22Rv1 (cell line): ENCODE results near the gene TPSAB1.

ENCODE experiments used
- ZFX ChIP-seq: fragments of 450-650 bp; IDR thresholded peaks from 2 replicates; pipeline ENCODE4 v1.6.1; 2017; ENCODE audit warnings: antibody characterized with exemption, borderline replicate concordance
- TF ChIP-seq, protein P1 (sequence below): fragments of 450-650 bp; IDR thresholded peaks from 2 replicates; pipeline ENCODE4 v1.5.1; 2017; ENCODE audit warnings: mild to moderate bottlenecking

DNA sequence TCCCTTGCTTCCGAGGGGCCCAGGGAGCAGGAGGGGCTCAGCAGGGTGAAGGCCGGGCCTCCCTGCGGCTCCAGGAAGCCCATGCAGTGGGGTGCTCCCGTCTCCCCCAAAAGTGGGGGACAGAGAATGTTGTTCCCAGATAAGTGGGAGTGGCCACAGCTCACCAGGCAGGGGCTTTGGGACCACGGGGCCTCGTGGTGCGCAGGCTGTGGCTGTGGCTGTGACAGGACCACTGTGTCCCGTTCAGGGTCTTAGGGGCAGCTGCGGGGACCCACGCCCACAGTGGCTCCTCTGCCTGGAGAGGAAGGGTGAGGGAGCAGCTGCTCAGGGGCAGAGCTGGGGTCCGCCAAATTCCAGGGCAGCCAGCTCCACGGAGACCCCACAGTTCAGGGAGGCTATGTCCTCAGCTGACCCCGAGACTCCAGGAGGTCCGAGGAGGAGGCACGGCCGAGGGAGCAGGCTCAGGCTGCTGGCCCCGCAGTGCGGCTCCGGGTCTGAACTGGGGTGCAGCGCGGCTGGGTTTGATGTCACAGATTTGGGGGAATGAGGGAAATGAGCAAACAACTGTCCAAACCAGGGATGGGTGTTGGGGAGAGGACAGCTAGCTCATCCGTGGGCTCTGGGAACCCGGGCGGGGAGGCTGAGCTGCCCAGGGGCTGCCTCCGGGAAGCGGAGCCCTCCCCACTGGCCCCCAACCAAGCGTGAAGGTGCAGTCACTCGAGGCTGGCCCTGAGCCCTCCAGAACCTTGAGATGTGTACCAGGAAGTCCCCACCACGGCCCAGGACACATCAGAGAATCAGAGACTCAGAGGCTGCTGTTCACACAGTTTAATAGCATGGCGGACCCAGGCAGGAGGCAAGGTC lies 38.8 kb downstream of the TPSAB1 start:
- TF ChIP-seq, protein P1, sequence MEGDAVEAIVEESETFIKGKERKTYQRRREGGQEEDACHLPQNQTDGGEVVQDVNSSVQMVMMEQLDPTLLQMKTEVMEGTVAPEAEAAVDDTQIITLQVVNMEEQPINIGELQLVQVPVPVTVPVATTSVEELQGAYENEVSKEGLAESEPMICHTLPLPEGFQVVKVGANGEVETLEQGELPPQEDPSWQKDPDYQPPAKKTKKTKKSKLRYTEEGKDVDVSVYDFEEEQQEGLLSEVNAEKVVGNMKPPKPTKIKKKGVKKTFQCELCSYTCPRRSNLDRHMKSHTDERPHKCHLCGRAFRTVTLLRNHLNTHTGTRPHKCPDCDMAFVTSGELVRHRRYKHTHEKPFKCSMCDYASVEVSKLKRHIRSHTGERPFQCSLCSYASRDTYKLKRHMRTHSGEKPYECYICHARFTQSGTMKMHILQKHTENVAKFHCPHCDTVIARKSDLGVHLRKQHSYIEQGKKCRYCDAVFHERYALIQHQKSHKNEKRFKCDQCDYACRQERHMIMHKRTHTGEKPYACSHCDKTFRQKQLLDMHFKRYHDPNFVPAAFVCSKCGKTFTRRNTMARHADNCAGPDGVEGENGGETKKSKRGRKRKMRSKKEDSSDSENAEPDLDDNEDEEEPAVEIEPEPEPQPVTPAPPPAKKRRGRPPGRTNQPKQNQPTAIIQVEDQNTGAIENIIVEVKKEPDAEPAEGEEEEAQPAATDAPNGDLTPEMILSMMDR = no peak
- no peak for TF ChIP-seq ZFX
